Stimulated activated CD4-positive, alpha-beta T cell treated with anti-CD3 and anti-CD28 coated beads, Interleukin-15, amount 100 ng/mL, for 48 hours (primary cell): ENCODE results near the gene ROBO3.

ENCODE experiments used
- DNase-seq, 2 donors: peaks; one replicate each; pipeline ENCODE4 v3.0.0-alpha.2; 2020; ENCODE audit warnings: low read depth in 2 of 2

The ROBO3 gene

DNA sequence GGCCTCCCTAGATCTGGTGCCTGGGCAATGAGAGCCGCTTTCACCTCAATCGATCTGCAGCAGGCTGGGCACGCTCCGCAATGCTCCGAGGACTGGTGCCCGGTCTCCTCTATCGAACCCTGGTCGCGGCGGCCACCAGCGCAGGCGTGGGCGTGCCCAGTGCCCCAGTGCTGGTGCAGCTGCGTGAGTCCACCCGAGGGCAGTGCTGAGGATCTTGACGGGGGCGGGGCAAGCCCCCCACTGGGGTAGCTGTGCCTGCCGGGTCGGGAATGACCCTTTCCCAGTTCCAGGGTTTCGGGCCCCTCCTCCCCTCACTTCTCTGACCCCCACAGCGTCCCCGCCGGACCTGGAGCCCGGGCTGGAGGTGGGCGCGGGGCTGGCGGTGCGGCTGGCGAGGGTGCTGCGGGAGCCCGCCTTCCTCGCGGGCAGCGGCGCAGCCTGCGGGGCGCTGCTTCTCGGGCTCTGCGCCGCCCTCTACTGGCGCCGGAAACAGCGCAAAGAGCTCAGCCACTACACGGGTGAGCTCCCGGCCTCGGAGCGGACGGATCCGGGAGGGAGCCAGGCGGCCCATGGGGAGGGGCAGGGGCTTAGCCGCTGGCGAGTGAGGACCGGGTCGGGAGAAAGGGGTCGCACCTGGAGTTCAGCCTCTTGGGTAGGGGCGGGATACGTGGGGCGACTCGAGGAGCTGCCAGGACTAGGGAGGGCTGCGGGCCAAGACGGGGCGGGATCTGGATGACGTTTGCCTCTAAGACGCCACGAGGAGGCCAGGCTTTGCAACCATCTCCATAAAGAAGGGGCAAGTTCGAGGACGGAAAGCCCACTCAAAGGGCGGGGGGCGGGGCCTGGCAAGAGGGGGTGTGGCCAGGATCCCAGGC is 10.9 kb downstream of the ROBO3 start:
- DNase-seq, result peak; percentile 56 to 65

DNA sequence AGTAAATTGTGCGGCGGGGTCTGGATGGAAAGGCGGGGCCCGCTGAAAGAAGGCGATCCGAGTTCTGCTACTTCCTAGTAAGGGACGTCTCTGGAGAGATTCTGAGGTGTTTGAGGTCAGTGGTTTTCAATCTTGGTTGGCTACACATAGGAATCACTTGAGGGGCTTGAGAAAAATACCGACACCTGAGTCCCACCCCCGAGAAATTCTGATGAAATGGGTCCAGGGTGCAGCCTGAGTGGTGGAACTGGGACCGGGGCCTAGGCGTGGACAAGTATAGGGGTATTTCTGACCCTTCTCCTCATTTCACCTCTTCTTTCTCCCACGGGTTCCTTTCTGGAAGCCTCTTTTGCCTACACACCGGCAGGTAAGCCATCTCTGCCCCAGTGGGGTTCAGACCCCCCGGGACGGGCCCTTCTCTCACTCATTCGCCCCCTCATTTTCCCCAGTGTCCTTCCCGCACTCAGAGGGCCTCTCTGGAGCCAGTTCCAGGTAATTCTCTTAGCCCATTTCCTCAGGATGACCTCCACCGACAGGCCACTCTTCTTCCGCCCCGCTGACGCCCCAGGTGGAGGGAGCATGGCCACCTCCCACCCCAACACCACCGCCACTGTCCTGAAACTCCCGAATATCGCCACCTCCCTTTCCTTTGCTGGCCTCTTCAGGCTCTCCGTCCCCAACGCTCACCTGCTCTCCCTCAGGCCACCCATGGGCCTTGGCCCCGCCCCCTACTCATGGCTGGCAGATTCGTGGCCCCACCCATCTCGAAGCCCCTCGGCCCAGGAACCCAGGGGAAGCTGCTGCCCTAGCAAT is 11.8 kb downstream of the ROBO3 start:
- DNase-seq, result no peak

DNA sequence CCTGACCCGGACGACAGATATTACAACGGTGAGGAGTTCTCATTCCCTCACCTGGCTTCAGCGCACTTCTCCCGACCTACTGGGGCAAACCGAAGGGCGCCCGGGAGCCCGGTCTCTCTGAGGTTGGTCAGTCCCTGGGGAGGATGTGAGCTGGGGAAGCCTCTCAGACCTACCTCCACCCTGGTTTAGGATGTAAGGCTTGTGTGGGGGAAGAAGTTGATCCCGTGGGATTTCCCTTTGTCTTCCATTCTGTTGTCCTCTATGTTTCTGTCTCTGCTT is 12.3 kb downstream of the ROBO3 start:
- no peak for DNase-seq

DNA sequence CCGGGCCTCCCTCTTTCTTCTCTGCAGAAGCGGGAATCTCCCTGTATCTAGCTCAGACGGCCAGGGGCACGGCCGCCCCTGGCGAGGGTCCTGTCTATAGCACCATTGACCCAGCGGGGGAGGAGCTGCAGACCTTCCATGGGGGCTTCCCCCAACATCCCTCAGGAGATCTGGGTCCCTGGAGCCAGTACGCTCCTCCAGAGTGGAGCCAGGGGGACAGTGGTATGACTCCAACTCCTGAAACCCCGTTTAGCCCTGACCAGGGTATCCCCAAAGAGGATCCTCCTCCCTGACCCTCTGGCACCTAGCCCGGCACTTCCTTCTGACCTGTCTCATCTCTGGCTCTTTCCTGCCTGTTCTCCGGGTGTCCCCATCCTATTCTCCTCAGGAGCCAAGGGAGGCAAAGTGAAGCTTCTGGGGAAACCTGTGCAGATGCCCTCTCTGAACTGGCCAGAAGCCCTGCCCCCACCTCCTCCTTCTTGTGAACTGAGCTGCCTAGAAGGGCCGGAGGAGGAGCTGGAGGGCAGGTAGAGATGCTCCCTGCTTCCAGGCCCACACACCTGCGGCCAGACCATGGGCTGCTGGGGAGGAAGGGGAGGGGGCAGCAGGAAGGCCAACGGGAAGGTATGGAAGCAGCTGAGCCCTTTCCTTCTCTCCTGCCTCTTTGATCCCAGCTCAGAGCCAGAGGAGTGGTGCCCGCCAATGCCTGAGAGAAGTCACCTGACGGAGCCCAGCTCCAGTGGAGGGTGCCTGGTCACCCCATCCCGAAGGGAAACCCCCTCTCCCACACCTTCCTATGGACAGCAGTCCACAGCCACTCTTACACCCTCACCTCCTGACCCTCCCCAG is 12.9 kb downstream of the ROBO3 start:
- DNase-seq, result no peak

DNA sequence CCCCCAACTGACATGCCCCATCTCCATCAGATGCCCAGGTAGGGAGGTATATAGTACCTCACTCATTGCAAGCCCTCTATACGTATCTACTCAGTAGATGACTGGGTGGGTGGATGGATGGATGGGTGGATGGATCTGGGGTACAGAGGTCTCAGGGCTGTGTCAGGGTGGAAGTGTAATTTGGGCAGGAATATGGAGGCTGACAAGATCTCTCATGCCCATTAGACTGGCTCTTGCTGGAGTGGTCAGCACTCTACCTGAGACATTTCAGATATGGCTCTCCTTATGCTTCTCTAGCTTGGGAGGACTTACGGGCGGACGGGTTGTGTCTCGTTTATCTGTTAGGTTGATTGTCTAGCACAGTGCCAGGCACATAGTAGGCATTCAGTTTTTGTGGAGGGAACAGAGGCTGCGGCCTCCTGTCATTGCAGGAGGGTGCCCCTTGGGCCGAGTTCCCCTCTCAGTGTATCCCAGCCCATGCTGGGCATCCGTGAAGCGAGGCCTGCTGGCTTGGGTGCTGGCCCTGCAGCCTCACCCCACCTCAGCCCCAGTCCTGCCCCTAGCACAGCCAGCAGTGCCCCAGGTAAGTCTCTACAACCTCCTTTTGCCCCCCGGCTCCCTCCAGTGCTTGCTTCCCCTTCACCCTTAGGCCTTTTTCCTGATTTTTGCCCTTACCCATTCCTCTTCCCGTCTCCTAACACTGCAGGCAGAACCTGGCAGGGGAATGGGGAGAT is 13.7 kb downstream of the ROBO3 start:
- no peak for DNase-seq

DNA sequence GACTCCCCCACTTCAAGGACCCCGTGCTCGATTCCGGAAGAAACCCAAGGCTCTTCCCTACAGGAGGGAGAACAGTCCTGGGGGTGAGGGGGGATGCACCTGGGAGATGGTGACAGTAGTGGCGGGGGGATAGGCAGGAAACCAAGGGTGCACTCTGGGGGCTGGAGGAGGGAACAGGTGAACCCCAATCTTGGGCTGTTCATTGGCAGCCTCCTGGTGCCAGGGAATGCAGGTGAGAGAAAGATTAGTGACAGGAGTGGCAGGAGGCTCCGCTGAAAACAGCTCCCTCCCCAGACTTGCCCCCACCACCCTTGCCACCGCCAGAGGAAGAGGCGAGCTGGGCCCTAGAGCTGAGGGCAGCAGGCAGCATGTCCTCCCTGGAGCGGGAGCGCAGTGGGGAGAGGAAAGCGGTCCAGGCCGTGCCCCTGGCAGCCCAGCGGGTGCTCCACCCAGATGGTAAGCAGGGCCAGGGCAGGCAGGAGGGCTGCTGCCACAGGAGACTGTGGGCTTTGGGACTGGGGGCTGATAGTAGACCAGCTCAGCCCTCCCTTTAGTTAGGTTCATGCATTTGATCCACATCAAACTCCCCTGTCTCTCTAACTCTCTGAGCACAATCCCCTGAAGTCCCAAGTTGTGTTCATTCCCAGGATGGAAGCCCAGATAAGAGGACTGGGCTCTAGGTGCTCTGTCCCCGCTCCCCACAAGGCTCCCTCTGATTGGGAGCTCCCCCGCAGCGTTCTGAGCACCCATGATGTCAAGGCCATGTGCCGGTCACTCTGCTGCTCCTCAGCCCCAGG is 14.5 kb downstream of the ROBO3 start:
- DNase-seq, result no peak

DNA sequence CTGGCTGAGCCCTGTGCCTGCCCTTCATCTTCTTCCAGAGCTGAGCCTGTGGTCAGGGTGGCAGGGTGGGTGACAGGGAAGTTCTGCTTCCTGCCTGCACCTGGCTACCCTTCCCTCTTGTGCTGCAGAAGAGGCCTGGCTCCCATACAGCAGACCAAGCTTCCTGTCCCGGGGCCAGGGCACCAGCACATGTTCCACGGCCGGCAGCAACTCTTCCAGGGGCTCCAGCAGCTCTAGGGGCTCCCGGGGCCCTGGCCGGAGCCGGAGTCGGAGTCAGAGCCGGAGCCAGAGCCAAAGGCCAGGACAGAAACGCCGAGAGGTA is 15.0 kb downstream of the ROBO3 start:
- no peak for DNase-seq

DNA sequence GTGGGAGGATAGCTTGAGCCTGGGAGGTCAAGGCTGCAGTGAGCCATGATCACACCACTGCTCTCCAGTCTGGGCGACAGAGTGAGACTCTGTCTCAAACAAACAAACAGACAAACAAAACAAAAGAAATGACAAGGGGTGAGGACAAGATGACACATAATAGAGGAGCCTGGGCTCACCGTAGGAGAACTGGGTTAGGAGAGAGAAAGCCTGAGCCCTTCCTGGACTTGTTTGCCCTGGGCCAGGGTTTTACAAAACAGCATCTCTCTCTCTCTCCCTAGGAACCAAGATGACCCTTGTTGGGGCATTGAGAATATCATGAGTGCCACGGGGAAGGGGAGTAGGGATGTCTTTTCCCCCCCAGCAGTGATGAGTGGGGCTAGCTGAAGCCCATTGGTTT is 15.7 kb downstream of the ROBO3 start:
- no peak for DNase-seq

DNA sequence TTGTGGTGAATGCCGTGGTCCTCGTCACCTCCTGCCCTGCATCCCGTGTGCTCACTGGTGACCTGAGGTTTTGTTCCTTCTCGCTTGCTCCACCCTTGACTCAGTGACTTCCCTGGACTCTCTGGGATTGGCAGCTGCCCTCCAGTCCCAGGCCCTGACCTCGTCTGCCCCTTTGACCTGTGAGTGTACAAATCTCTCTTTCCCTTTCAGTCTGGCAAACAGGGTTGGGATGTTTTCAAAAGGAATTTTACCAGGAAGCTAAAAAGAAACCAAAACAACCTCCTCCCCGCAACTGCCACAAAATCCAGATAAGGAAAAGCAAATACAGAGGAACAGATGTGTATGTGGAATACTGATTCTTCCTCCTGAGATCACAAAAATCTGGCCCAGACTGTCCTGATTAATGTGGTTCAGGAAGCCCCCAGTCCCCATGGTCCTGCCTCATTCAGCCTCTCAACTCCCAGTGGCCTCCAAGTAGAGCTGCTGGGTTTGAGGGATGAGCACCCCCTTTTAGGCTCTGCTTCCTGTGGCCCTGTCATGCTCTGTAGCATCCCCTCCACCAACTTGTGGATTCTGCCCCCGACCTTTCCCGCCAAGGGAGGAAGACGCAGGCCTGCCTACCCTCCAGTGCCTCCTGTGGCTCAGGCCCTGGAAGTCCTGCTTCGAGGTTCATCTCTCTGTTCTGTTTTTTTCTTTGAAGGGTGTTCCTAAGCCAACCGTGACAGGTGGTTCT is 17.3 kb downstream of the ROBO3 start:
- DNase-seq, result no peak

DNA sequence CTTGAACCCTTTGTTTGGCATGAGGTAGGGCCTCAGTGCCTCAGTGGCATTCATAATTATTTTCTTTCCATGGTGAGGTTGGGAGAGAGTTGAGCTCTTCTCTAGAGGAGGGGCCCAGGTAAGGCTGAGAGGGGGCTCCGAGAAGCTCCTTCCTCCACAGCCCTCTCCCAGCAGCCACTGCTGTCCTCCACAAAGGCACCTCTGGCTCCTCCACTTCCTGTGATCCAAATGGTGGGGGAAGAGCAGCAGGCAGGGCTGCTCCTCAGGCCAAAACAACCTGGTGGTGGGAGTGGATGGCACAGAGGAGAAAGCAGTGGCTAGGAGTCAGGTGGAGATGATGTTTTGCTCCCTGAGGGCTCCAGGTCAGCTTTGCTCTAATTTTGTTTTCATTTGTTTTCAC is 19.1 kb downstream of the ROBO3 start:
- DNase-seq, result no peak

DNA sequence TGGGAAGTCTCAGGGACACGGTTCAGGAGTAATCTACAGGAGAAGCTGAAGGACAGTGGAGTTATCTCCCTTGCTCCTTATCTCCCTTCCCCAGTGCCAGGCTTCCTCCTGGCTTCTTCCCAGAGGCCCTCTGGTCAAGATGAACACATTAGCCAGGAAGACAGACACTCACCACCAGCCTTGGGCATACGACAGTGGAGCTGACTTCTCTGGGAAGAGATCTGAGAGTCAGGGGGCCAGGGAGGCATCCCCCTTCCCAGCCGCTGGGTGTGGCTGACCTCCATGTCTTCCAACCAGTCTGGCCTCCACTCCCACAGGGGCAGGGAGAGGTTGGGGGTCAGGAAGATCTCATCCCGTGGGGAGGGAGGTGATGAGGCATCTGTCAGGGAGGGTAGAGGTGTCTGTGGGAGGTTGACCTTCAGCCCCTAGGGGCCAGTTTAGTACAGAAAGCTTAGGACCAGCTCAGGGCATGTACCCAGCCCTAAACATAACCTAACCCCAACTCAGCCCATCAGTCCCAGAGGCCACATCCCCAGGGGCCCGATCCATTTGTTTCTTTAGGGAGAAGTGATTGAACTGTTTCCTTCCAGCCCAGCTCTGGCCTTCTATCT is 19.7 kb downstream of the ROBO3 start:
- DNase-seq, result no peak

DNA sequence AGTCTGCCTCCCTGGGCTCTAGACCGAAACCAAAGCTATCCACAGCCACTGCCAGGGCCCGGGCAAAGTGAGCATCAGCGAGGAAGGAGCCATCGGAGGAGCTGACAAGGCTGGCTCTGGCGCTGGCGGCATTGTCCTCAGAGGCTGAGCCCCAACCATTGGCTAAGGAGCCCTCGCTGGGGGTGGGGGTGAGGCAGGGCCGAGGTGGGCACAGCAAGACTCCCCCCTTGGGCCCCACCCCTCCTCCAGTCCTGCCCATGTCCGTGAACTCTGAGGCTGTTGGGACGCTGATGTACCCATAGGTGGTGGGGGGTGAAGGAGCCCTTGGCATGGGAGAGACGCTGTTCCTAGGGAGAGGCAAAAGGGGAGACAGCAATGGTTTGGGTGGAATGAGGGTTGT is 21.2 kb downstream of the ROBO3 start:
- no peak for DNase-seq

DNA sequence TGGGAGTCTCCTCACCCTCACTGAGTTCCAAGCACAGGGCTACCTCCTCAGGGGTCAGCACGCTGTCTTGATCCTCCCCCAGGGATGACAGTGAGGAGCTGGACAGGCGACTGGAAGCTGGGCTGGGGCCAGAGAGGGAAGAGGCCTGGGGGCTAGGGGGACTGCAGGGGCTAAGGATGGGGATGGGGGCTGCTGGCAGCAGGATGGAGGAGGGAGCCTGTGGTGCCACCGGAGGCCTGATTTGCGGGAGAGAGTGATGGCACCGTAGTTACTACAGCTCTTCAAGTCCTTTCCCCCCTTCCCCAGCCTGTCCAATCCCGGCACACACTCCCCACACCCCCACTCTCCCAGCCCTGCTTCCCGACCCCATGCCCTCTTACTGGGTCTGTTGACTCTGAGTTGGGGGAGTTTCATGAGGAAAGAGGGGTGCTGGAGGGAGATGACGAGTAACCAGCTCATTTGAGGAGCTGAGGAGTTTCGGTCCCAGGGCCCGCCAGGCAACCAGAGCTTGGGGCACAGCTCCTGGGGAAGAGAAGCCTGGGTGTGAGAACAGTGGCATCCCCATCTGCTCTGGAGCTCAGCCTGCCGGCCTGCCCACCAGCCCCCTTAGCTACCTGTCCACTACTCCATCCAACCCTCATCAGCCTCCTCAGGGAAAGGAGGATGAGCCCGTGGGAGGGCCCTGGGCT is 21.9 kb downstream of the ROBO3 start:
- DNase-seq, result no peak

DNA sequence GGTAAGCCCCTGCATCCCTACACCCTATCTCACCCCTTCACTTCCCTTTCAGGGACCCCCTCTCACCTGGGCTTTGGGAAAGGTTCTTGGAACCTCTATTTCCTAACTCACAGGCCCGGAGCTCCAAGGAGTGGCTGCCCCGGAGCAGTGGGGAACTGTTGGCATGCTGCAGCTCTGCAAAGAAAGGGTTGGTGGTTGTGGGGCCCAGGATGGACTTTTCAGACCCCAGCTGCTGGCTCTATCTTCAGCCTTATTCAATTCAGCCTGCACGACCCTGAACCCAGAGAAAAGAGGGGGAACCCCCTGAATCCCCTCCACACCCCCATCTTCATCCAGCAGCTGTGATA is 22.4 kb downstream of the ROBO3 start:
- DNase-seq, result no peak

DNA sequence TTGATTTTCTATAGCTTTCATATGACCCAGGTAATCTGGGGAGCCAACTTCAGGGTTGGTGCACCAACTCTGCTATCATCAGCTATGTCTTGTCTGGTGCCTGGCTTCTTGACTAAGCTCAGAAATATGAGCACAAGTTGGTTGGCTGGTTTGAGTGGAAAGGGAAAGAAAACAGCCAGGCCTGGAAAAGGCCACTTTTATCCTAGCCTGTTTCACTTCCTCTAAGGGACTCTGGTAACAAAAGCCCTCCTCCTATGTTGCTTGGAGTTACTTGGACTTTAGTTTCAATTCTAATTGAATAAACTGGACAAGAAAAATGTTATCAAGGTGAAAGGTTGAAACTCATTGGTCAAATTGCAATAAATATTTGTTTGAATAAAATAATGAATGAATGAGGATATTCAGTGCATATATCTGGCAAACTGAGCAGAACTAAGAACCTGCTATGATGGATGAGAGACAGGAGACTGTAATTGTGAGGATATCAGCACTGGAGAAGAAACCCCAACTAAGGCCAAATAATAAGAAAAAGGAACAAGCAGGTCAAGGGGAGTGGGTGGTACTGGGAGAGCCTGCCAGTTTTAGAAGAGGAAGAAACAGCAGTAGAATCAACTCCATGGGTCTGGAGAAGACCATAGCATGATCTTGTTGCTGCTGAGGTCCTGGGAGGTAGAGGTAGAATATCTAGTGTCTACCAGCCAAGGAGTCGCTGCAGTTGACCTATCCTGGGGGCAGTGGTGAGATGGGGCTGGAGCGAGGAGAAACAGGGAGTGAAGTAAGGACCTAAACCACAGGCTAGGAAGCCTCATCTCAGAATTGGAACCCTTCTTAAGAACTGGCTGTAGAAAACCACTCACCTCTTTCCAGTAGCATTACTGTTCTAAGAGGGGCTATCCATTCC is 24.2 kb downstream of the ROBO3 start:
- DNase-seq, result no peak

DNA sequence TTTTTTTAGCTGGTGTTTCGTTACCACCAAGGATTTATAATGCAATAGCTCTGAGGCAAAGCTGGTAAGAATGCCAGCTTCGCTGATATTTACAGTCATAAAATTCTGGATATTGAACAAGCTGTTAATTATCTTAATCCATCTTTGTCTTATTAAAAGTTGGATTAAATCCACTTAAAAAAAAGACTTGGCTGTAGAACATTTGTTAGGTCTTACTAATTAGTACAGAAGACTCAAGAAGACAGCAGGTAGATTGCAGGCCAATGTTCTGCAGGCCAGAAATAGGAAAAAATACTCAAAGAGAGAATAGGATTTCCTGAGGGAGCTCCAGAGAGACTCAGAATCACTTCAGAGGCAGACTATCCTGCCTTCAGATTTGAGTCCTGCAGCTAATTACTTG is 24.9 kb downstream of the ROBO3 start:
- DNase-seq, result no peak

DNA sequence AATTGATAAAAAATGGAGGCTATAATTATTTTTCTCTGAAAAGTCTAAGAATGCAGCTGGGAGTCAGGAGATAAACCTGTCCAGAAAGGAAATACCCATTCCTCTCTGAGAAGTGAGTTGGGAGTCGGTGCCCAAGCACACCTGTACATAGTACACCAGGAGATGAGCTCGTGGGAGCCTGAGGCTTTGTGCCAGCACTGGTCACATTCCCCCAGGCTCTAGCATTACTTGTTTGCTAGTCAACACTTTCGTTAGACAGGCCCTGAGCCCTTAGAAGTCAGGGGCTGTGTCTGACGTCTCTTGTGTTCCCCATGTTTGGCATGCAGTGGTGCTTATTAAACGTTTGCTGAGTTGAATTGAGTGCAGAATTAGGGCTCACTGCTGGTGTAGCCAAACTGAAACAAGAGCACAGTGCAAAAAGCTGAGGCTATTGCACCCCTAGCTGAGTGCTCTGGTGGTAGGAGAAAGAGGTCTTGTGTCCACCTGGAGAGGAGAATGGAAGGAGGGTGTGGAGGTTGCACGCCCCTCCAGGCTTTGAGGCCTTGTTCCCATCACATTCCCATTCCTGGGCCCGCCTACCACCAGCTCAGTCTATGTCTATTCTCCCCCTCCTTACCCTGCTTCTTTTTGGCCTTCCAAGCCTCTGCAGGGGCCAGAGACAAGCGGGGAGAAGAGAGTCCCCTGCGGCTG is 25.6 kb downstream of the ROBO3 start:
- no peak for DNase-seq

DNA sequence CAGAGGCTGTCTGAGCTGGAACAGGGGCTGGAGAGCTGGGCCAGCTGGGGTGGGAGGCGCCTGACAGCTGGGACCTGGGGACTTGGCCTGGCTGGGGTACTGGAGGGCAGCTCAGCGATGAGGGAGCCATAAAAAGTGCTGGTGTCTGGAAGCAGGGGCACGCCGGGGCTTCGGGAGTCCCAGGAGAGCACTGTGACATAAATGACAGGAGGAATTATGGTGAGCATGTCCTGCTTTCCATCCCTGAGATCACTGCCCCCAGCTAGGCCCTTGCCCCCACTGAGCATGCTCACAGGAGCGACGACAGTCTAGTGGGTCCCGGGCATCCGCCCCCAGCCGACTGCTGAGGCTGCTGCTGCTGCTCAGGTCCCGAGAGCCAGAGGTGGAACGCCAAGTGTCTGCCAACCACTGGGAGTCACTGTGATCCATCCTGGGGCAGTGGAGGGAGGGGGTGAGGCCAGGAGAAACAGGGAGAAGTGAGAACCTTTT is 26.2 kb downstream of the ROBO3 start:
- DNase-seq, result no peak
